Choroid plexus epithelial cell (primary cell): ENCODE results near the gene ATF7.

Source experiments
- DNase-seq: peaks from one replicate; pipeline ENCODE4 v3.0.0-alpha.2; 2010; ENCODE audit warnings: low read depth
- H3K4me3 ChIP-seq: 2 replicates; pipeline ENCODE4 v1.5.1; 2011; ENCODE audit warnings: low read depth, mild to moderate bottlenecking, control low read depth, low read length, moderate library complexity
- CTCF ChIP-seq: conservative IDR thresholded peaks from 2 replicates; pipeline ENCODE4 v1.5.1; 2011; ENCODE audit warnings: low read depth, mild to moderate bottlenecking, control low read depth, inconsistent platforms, low read length, moderate library complexity

ATF7 gene

GRCh38 chr12:53514628-53515290 lies 111.4 kb downstream of the ATF7 start:
- H3K4me3 ChIP-seq: no peak overlapping the region
- TF ChIP-seq CTCF: no peak
- DNase-seq: no peak

- no peak for TF ChIP-seq CTCF
- no peak overlapping the region for H3K4me3 ChIP-seq
- DNase-seq: no peak
These were observed 112.3 kb downstream of the ATF7 start for GRCh38 chr12:53513712-53514410.

- no peak overlapping the region for H3K4me3 ChIP-seq
- DNase-seq: no peak
- TF ChIP-seq CTCF: no peak
These were observed 115.9 kb downstream of the ATF7 start for GRCh38 chr12:53510181-53510812.

- H3K4me3 ChIP-seq: no peak overlapping the region
- TF ChIP-seq CTCF: peak; percentile 93
- peak; percentile 85 for DNase-seq
These were observed 117.5 kb downstream of the ATF7 start for GRCh38 chr12:53508534-53509170.

GRCh38 chr12:53507603-53507885 lies 118.6 kb downstream of the ATF7 start:
- TF ChIP-seq CTCF: no peak
- H3K4me3 ChIP-seq: no peak overlapping the region
- no peak for DNase-seq

GRCh38 chr12:53506881-53507602 lies 119.1 kb downstream of the ATF7 start, which contains the start of gene NPFF:
TSS of gene NPFF (minus strand) at chr12:53507484. CDS start at chr12:53507474, 10 bp downstream.
- H3K4me3 ChIP-seq: no peak within 1 kb of the TSS
- DNase-seq: no peak
- TF ChIP-seq CTCF: no peak
